ENCODE measurements around the gene BUB3. TPM values are rescaled to one million over a fixed set of nuclear protein-coding genes. Genes with fewer than 3 reads are reported as not detected.

BUB3 gene
- total and polyA plus RNA-seq, 2 of the 13 experiments (the other 11 are each of a cell fraction or from before 2014, with no cell fraction given): 174 to 188 TPM

DNA sequence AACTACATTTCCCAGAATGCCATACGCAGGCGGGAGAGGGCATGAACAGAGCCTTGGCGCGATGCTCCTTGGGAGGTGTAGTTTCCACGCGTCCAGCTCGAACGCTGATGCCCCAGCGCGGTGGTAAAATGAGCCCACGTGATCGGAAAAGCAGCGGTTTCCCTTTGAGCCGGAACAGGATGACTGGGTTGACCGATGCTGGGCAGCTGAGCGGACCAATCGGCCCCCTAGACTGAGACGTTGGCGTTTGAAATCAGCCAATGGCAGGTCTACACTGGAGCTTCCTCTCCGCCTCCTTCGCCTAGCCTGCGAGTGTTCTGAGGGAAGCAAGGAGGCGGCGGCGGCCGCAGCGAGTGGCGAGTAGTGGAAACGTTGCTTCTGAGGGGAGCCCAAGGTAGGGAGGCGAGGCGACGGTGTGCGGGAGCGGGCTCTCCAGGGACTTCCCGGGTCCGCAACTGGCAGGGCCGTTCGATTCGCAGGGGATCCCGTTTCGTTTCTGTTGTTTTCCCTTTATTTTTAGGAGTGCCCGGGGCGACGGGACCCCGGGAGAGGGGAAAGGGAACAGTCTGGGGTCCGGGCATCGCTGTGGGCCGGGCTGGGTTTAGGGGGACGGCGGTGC, at the start of gene BUB3 (continued):
- TF ChIP-seq, protein P1, sequence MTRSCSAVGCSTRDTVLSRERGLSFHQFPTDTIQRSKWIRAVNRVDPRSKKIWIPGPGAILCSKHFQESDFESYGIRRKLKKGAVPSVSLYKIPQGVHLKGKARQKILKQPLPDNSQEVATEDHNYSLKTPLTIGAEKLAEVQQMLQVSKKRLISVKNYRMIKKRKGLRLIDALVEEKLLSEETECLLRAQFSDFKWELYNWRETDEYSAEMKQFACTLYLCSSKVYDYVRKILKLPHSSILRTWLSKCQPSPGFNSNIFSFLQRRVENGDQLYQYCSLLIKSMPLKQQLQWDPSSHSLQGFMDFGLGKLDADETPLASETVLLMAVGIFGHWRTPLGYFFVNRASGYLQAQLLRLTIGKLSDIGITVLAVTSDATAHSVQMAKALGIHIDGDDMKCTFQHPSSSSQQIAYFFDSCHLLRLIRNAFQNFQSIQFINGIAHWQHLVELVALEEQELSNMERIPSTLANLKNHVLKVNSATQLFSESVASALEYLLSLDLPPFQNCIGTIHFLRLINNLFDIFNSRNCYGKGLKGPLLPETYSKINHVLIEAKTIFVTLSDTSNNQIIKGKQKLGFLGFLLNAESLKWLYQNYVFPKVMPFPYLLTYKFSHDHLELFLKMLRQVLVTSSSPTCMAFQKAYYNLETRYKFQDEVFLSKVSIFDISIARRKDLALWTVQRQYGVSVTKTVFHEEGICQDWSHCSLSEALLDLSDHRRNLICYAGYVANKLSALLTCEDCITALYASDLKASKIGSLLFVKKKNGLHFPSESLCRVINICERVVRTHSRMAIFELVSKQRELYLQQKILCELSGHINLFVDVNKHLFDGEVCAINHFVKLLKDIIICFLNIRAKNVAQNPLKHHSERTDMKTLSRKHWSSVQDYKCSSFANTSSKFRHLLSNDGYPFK (CRISPR knock-in tag; IDR thresholded peaks at IDR 0.05; ENCODE audit: borderline replicate concordance): peak; percentile 55; the same call in 1 of the 2 replicates
- TF ChIP-seq ZNF782 (CRISPR knock-in tag; IDR thresholded peaks at IDR 0.05; ENCODE audit: borderline replicate concordance): no peak
- TF ChIP-seq TRIM24 (CRISPR knock-in tag; IDR thresholded peaks at IDR 0.05): no peak
- no peak for TF ChIP-seq HNRNPK (IDR thresholded peaks at IDR 0.05; ENCODE audit: low read depth, low read length, poor library complexity, severe bottlenecking)
- TF ChIP-seq, protein P2, sequence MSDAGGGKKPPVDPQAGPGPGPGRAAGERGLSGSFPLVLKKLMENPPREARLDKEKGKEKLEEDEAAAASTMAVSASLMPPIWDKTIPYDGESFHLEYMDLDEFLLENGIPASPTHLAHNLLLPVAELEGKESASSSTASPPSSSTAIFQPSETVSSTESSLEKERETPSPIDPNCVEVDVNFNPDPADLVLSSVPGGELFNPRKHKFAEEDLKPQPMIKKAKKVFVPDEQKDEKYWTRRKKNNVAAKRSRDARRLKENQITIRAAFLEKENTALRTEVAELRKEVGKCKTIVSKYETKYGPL (CRISPR knock-in tag; IDR thresholded peaks at IDR 0.05): no peak
- TF ChIP-seq, protein P3, sequence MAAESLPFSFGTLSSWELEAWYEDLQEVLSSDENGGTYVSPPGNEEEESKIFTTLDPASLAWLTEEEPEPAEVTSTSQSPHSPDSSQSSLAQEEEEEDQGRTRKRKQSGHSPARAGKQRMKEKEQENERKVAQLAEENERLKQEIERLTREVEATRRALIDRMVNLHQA (CRISPR knock-in tag; IDR thresholded peaks at IDR 0.05): no peak
- TF ChIP-seq, protein P4, sequence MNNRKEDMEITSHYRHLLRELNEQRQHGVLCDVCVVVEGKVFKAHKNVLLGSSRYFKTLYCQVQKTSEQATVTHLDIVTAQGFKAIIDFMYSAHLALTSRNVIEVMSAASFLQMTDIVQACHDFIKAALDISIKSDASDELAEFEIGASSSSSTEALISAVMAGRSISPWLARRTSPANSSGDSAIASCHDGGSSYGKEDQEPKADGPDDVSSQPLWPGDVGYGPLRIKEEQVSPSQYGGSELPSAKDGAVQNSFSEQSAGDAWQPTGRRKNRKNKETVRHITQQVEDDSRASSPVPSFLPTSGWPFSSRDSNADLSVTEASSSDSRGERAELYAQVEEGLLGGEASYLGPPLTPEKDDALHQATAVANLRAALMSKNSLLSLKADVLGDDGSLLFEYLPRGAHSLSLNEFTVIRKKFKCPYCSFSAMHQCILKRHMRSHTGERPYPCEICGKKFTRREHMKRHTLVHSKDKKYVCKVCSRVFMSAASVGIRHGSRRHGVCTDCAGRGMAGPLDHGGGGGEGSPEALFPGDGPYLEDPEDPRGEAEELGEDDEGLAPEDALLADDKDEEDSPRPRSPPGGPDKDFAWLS (CRISPR knock-in tag; IDR thresholded peaks at IDR 0.05; ENCODE audit: borderline replicate concordance): no peak
- TF ChIP-seq SAFB2 (CRISPR knock-in tag; IDR thresholded peaks at IDR 0.05; ENCODE audit: borderline replicate concordance, low read depth): peak; percentile 61; the same call in 1 of the 2 replicates
- 0 out of 2 replicates have a peak, but pooled peaks have one; percentile 62 for TF ChIP-seq ZNF879 (CRISPR knock-in tag; IDR thresholded peaks at IDR 0.05)
- peak; percentile 94 for TF ChIP-seq ZNF501 (CRISPR knock-in tag; IDR thresholded peaks at IDR 0.05)
- TF ChIP-seq ZZZ3 (CRISPR knock-in tag; IDR thresholded peaks at IDR 0.05; ENCODE audit: borderline replicate concordance): peak; percentile 32; the same call in 1 of the 2 replicates
- no peak for TF ChIP-seq ZNF33A (CRISPR knock-in tag; IDR thresholded peaks at IDR 0.05; ENCODE audit: borderline replicate concordance)
- TF ChIP-seq TBX3 (IDR thresholded peaks at IDR 0.05; ENCODE audit: borderline replicate concordance): peak; percentile 46; the same call in 1 of the 2 replicates
- peak; percentile 88 for TF ChIP-seq YEATS2 (CRISPR knock-in tag; IDR thresholded peaks at IDR 0.05; ENCODE audit: borderline replicate concordance)
- TF ChIP-seq ZNF839 (CRISPR knock-in tag; IDR thresholded peaks at IDR 0.05; ENCODE audit: borderline replicate concordance): no peak; the same call in 1 of the 2 replicates
- TF ChIP-seq, protein P5, sequence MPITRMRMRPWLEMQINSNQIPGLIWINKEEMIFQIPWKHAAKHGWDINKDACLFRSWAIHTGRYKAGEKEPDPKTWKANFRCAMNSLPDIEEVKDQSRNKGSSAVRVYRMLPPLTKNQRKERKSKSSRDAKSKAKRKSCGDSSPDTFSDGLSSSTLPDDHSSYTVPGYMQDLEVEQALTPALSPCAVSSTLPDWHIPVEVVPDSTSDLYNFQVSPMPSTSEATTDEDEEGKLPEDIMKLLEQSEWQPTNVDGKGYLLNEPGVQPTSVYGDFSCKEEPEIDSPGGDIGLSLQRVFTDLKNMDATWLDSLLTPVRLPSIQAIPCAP (CRISPR knock-in tag; IDR thresholded peaks at IDR 0.05; ENCODE audit: low read depth): no peak
- peak; percentile 42; the same call in 1 of the 2 replicates for TF ChIP-seq ETV5 (CRISPR knock-in tag; IDR thresholded peaks at IDR 0.05; ENCODE audit: borderline replicate concordance)
- no peak for TF ChIP-seq ZNF510 (CRISPR knock-in tag; IDR thresholded peaks at IDR 0.05; ENCODE audit: low read depth)

Measured in HepG2 (cell line).